PC-9 (cell line): Measurements from ENCODE around the gene RASSF4. TPM values are rescaled to one million over a fixed set of nuclear protein-coding genes. Genes with fewer than 3 reads are reported as not detected.

Experiments
- BruUV-seq: library from RNA; stranded (reverse); fragments of 400-500 nt; replicated peaks from 2 replicates; lab custom pipeline; 2021; lab: Mats Ljungman, UMichigan
- CTCF ChIA-PET: fragments of 300-600 bp; sonication (Branson Sonifier 250); formaldehyde crosslinking; loops from one replicate; lab custom pipeline; 2022; ENCODE audit warnings: antibody characterized with exemption; lab: Charles Lee
- POLR2A ChIA-PET: fragments of 300-600 bp; sonication (Branson Sonifier 250); formaldehyde crosslinking; loops from one replicate; lab custom pipeline; 2022; ENCODE audit warnings: antibody characterized with exemption; ENCODE audit not compliant: unreplicated experiment; lab: Charles Lee
- DNase-seq, 2 experiments: peaks; one replicate each; pipeline versions ENCODE4 v3.0.0 to v3.0.0-alpha.2; 2015 to 2022; ENCODE audit warnings: mixed read lengths in 1 of 2
- H2AFZ ChIP-seq: fragments of 200-600 bp; sonication (generic); 2 replicates; pipeline ENCODE4 v1.8.1; 2017; ENCODE audit warnings: antibody characterized with exemption
- H3F3A ChIP-seq: fragments of 200-600 bp; sonication (generic); 2 replicates; pipeline ENCODE4 v1.8.1; 2017; ENCODE audit warnings: antibody characterized with exemption, mild to moderate bottlenecking, low read depth; ENCODE audit not compliant: insufficient read depth
- H3K27ac ChIP-seq: fragments of 200-600 bp; sonication (generic); 2 replicates; pipeline ENCODE4 v1.6.1; 2016; ENCODE audit warnings: mixed run types
- H3K27me3 ChIP-seq: fragments of 200-600 bp; sonication (generic); 2 replicates; pipeline ENCODE4 v1.6.1; 2016; ENCODE audit warnings: low read depth, mixed run types; ENCODE audit not compliant: insufficient read depth
- H3K36me3 ChIP-seq: fragments of 200-600 bp; sonication (generic); 2 replicates; pipeline ENCODE4 v1.6.1; 2016; ENCODE audit warnings: low read depth, mixed run types
- H3K4me1 ChIP-seq: fragments of 200-600 bp; sonication (generic); replicated peaks from 2 replicates; pipeline ENCODE4 v1.6.1; 2016; ENCODE audit warnings: mixed run types; ENCODE audit not compliant: insufficient read depth
- H3K4me2 ChIP-seq: fragments of 200-600 bp; sonication (generic); 2 replicates; pipeline ENCODE4 v1.6.1; 2017; ENCODE audit warnings: mixed run types
- H3K4me3 ChIP-seq: fragments of 200-600 bp; sonication (generic); 2 replicates; pipeline ENCODE4 v1.6.1; 2016; ENCODE audit warnings: mixed run types
- H3K79me2 ChIP-seq: fragments of 200-600 bp; sonication (generic); 2 replicates; pipeline ENCODE4 v1.6.1; 2017; ENCODE audit warnings: low read depth, mixed run types
- H3K9me2 ChIP-seq: fragments of 200-600 bp; sonication (generic); 2 replicates; pipeline ENCODE4 v1.8.1; 2017; ENCODE audit warnings: mild to moderate bottlenecking; ENCODE audit not compliant: insufficient read depth
- H3K9me3 ChIP-seq: fragments of 200-600 bp; sonication (generic); 2 replicates; pipeline ENCODE4 v1.8.1; 2016; ENCODE audit warnings: low read depth; ENCODE audit not compliant: insufficient read depth
- H4K20me1 ChIP-seq: fragments of 200-600 bp; sonication (generic); 2 replicates; pipeline ENCODE4 v1.8.1; 2017; ENCODE audit not compliant: insufficient read depth
- CTCF ChIP-seq: fragments of 200-600 bp; sonication (generic); conservative IDR thresholded peaks from 2 replicates; pipeline ENCODE4 v1.6.1; 2017; ENCODE audit warnings: mixed run types, antibody characterized with exemption, mild to moderate bottlenecking, moderate library complexity
- EZH2 ChIP-seq: fragments of 200-600 bp; sonication (generic); IDR thresholded peaks from 2 replicates; pipeline ENCODE4 v1.8.0; 2017; ENCODE audit warnings: antibody characterized with exemption, low read depth
- intact Hi-C: fragments of 100-400 bp; cut with micrococcal nuclease; formaldehyde crosslinking; loops from one replicate; pipeline ENCODE4 v1.10.0; 2022; ENCODE audit not compliant: unreplicated experiment
- total RNA-seq: library from RNA; stranded (reverse); gene quantifications from 2 replicates; pipeline ENCODE4 v1.2.3, GENCODE V29; 2021

The RASSF4 gene
- total RNA-seq, 1 experiment from 2014 or later, result 6.5 TPM

GRCh38 chr10:44994752-44995530, 35.3 kb downstream of the RASSF4 start:
- intact Hi-C loops, result no loop called here
- H3F3A ChIP-seq, result peaks cover 32% of the 10 kb centered on the region
- H2AFZ ChIP-seq, result peak overlapping the region; percentile 53; the same call in 1 of the 2 replicates
- no peak for DNase-seq
- CTCF ChIA-PET, result interaction anchor here (0.8 kb wide), 1 partner anchor 19 kb away, joined by 5 read pairs; no protein-coding TSS in a partner anchor
- H3K36me3 ChIP-seq, result no peaks in the 10 kb centered on the region
- H3K9me3 ChIP-seq, result no peaks in the 10 kb centered on the region
- BruUV-seq, result no TSS peak
- no peak overlapping the region for H3K4me3 ChIP-seq
- H3K4me2 ChIP-seq, result peak overlapping the region; percentile 58
- H3K79me2 ChIP-seq, result no peaks in the 10 kb centered on the region
- no peaks in the 10 kb centered on the region for H4K20me1 ChIP-seq
- POLR2A ChIA-PET, result interaction anchor here (1.0 kb wide), 1 partner anchor 14 kb away, joined by 10 read pairs; no protein-coding TSS in a partner anchor
- H3K4me1 ChIP-seq, result peaks cover 48% of the 10 kb centered on the region
- peak overlapping the region; percentile 84 for H3K27ac ChIP-seq
- H3K27me3 ChIP-seq, result no peaks in the 10 kb centered on the region
- TF ChIP-seq EZH2, result no peak
- TF ChIP-seq CTCF, result no peak
- H3K9me2 ChIP-seq, result no peaks in the 10 kb centered on the region

- Histone ChIP-seq H2AFZ (peak overlapping the region; percentile 53; the same call in 1 of the 2 replicates), H4K20me1 (no peaks in the 10 kb centered on the region), H3K9me3 (no peaks in the 10 kb centered on the region), H3K27me3 (no peaks in the 10 kb centered on the region), H3K79me2 (no peaks in the 10 kb centered on the region), H3K9me2 (no peaks in the 10 kb centered on the region), H3K4me3 (no peak overlapping the region), H3F3A (peaks cover 32% of the 10 kb centered on the region), H3K4me2 (peak overlapping the region; percentile 58), H3K36me3 (no peaks in the 10 kb centered on the region), H3K27ac (peak overlapping the region; percentile 84), H3K4me1 (peaks cover 54% of the 10 kb centered on the region)
- no peak for DNase-seq
- no peak for TF ChIP-seq CTCF
- no peak for TF ChIP-seq EZH2
- no TSS peak for BruUV-seq
- POLR2A ChIA-PET, result interaction anchor here (0.5 kb wide), 1 partner anchor 31 kb away, joined by 3 read pairs; no protein-coding TSS in a partner anchor
- intact Hi-C loops, result no loop called here
- CTCF ChIA-PET, result interaction anchor here (0.8 kb wide), 1 partner anchor 20 kb away, joined by 5 read pairs; no protein-coding TSS in a partner anchor
Measured at GRCh38 chr10:44995581-44995913, 35.9 kb downstream of the RASSF4 start.

GRCh38 chr10:44995914-44996669, 36.5 kb downstream of the RASSF4 start:
- DNase-seq, result peak; percentile 36 to 89
- H3K79me2 ChIP-seq, result no peaks in the 10 kb centered on the region
- ChIA-PET CTCF (no interaction called here), POLR2A (interaction anchor here (0.5 kb wide), 1 partner anchor 32 kb away, joined by 3 read pairs; no protein-coding TSS in a partner anchor)
- no TSS peak for BruUV-seq
- no peak for TF ChIP-seq CTCF
- no peak for TF ChIP-seq EZH2
- peaks cover 55% of the 10 kb centered on the region for H3K4me1 ChIP-seq
- no peaks in the 10 kb centered on the region for H3K9me3 ChIP-seq
- peak overlapping the region; percentile 53; the same call in 1 of the 2 replicates for H2AFZ ChIP-seq
- no peaks in the 10 kb centered on the region for H4K20me1 ChIP-seq
- no peak overlapping the region for H3K4me3 ChIP-seq
- peak overlapping the region; percentile 58 for H3K4me2 ChIP-seq
- intact Hi-C loops, result loop anchor here (1.0 kb wide), 1 partner anchor 14 kb away; no protein-coding TSS in a partner anchor
- no peaks in the 10 kb centered on the region for H3K36me3 ChIP-seq
- no peaks in the 10 kb centered on the region for H3K27me3 ChIP-seq
- no peaks in the 10 kb centered on the region for H3K9me2 ChIP-seq
- peak overlapping the region; percentile 84 for H3K27ac ChIP-seq
- H3F3A ChIP-seq, result peaks cover 32% of the 10 kb centered on the region
